Adipocyte (in vitro differentiated cells): Measurements from ENCODE around the gene CHRNB2.

Experiments
- DNase-seq: peaks from one replicate; pipeline ENCODE4 v3.0.0-alpha.2; 2015; ENCODE audit warnings: low read depth
- H3K27me3 ChIP-seq: replicated peaks from 2 replicates; pipeline ENCODE4 v1.7.0; 2013; ENCODE audit warnings: mild to moderate bottlenecking, low read length, moderate library complexity; ENCODE audit not compliant: control insufficient read depth, insufficient read depth
- H3K36me3 ChIP-seq: 2 replicates; pipeline ENCODE4 v1.7.0; 2013; ENCODE audit warnings: low read length, mild to moderate bottlenecking, moderate library complexity; ENCODE audit not compliant: control insufficient read depth, insufficient read depth, severe bottlenecking
- H3K4me1 ChIP-seq: 2 replicates; pipeline ENCODE4 v1.7.0; 2013; ENCODE audit warnings: mild to moderate bottlenecking, low read length, moderate library complexity; ENCODE audit not compliant: control insufficient read depth, insufficient read depth
- H3K4me3 ChIP-seq: 2 replicates; pipeline ENCODE4 v1.7.0; 2013; ENCODE audit warnings: mild to moderate bottlenecking, low read length, moderate library complexity
- H3K9ac ChIP-seq: 2 replicates; pipeline ENCODE4 v1.7.0; 2013; ENCODE audit warnings: mild to moderate bottlenecking, low read length, moderate library complexity
- H3K9me3 ChIP-seq: 2 replicates; pipeline ENCODE4 v1.7.0; 2013; ENCODE audit warnings: mild to moderate bottlenecking, low read length, moderate library complexity; ENCODE audit not compliant: control insufficient read depth

CHRNB2 gene

GRCh38 chr1:154571964-154572288, 4.3 kb downstream of the CHRNB2 start:
- DNase-seq, result no peak
- Histone ChIP-seq H3K9ac (no peak overlapping the region), H3K27me3 (peaks cover 41% of the 10 kb centered on the region)

GRCh38 chr1:154572468-154573167, 5.0 kb downstream of the CHRNB2 start:
- Histone ChIP-seq H3K4me3 (no peak overlapping the region), H3K9ac (no peak overlapping the region), H3K36me3 (no peaks in the 10 kb centered on the region), H3K4me1 (peaks cover 8% of the 10 kb centered on the region), H3K9me3 (no peaks in the 10 kb centered on the region), H3K27me3 (peaks cover 34% of the 10 kb centered on the region)
- DNase-seq, result no peak

More at GRCh38 chr1:154571964-154572288, 4.3 kb downstream of the CHRNB2 start:
- Histone ChIP-seq H3K36me3 (no peaks in the 10 kb centered on the region), H3K9me3 (no peaks in the 10 kb centered on the region), H3K4me1 (peaks cover 8% of the 10 kb centered on the region), H3K4me3 (no peak overlapping the region)

DNA sequence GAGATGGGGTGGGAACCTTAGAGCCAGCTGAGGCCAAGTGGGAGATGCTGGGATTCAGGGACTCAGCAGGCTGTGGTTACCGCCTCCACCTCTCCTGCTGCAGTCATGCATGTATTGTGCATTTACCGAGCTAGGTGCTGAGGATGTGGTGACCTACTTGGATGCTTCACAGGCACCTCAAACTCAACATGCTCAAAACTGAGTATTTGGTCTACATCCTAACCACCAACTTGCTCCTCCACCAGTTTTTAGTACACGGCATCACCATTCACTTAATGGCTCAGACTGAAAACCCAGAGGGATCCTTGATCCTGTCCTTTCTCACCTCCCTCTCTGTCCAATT, 5.6 kb downstream of the CHRNB2 start:
- DNase-seq, result no peak
- H3K4me1 ChIP-seq, result peaks cover 8% of the 10 kb centered on the region
- peaks cover 2% of the 10 kb centered on the region for H3K36me3 ChIP-seq
- H3K9ac ChIP-seq, result no peak overlapping the region
- no peaks in the 10 kb centered on the region for H3K9me3 ChIP-seq
- H3K4me3 ChIP-seq, result no peak overlapping the region
- peaks cover 31% of the 10 kb centered on the region for H3K27me3 ChIP-seq

DNA sequence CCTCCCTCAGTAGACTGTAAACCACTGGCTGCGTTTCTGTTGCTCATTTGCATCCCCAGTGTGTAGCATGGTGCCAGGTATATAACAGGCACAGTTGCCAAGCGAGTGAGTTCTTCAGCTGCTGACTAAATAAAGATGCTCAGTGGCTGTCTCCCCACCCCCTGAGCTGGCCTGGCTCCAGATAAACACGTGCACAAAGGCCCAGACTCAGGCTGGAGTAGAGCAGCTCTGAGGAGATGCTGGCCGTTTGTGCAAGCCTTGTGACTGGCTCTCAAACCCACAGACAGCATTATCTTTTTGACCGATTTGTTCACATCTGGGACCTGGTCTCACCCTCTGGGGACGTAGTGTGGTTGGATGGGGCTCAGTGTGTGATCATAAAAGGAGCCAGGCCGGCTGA, 7.1 kb downstream of the CHRNB2 start:
- Histone ChIP-seq H3K4me1 (peaks cover 12% of the 10 kb centered on the region), H3K9me3 (no peaks in the 10 kb centered on the region), H3K27me3 (peaks cover 19% of the 10 kb centered on the region), H3K9ac (no peak overlapping the region), H3K36me3 (peaks cover 17% of the 10 kb centered on the region), H3K4me3 (no peak overlapping the region)
- no peak for DNase-seq

DNA sequence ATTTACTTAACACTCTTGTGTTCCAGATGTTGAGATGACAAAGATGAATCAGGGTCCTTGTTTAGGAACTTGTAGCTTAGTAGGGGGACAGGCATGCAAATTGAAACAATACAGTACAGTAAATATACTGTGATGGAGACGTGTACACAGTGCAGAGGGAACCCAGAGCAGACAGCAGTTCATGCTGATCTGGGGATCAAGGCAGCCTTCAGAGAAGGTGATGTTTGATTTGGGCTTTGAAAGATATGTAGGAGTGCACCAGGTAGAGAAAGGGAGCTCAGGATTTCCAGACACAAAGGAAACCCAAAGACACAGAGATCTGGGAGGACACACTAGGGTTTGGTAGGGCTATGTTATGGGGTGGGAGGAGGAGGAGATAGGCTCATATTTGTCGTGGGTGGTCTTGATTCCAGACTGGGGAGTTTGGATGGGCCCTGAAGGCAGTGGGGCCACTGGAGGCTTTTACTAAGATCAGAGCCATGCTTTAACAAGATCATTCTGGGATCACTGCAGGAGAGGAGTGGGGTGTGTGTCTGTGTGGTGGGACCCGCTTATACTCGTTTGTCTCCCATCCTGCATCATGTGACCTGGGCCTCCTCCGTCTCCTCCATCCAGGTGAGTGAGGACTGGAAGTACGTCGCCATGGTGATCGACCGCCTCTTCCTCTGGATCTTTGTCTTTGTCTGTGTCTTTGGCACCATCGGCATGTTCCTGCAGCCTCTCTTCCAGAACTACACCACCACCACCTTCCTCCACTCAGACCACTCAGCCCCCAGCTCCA, 7.8 kb downstream of the CHRNB2 start:
- H3K9ac ChIP-seq, result no peak overlapping the region
- no peak overlapping the region for H3K4me3 ChIP-seq

DNA sequence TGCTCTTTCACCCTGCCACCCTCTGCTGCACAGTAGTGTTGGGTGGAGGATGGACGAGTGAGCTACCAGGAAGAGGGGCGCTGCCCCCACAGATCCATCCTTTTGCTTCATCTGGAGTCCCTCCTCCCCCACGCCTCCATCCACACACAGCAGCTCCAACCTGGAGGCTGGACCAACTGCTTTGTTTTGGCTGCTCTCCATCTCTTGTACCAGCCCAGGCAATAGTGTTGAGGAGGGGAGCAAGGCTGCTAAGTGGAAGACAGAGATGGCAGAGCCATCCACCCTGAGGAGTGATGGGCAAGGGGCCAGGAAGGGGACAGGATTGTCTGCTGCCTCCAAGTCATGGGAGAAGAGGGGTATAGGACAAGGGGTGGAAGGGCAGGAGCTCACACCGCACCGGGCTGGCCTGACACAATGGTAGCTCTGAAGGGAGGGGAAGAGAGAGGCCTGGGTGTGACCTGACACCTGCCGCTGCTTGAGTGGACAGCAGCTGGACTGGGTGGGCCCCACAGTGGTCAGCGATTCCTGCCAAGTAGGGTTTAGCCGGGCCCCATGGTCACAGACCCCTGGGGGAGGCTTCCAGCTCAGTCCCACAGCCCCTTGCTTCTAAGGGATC, 8.5 kb downstream of the CHRNB2 start:
- Histone ChIP-seq H3K9ac (no peak overlapping the region), H3K4me3 (no peak overlapping the region), H3K27me3 (peaks cover 6% of the 10 kb centered on the region), H3K36me3 (peaks cover 30% of the 10 kb centered on the region), H3K4me1 (peaks cover 12% of the 10 kb centered on the region), H3K9me3 (no peaks in the 10 kb centered on the region)
- no peak for DNase-seq

More for the DNA sequence above, 7.8 kb downstream of the CHRNB2 start:
- Histone ChIP-seq H3K36me3 (peaks cover 23% of the 10 kb centered on the region), H3K9me3 (no peaks in the 10 kb centered on the region), H3K4me1 (peaks cover 12% of the 10 kb centered on the region), H3K27me3 (peaks cover 13% of the 10 kb centered on the region)
- no peak for DNase-seq

GRCh38 chr1:154577346-154578057, 9.9 kb downstream of the CHRNB2 start:
- H3K36me3 ChIP-seq, result peaks cover 42% of the 10 kb centered on the region

GRCh38 chr1:154578058-154578418, 10.5 kb downstream of the CHRNB2 start:
- H3K36me3 ChIP-seq, result peaks cover 48% of the 10 kb centered on the region
- DNase-seq, result no peak
- H3K9me3 ChIP-seq, result no peaks in the 10 kb centered on the region
- no peak overlapping the region for H3K9ac ChIP-seq
- no peaks in the 10 kb centered on the region for H3K27me3 ChIP-seq
- no peak overlapping the region for H3K4me3 ChIP-seq
- peaks cover 12% of the 10 kb centered on the region for H3K4me1 ChIP-seq

More at GRCh38 chr1:154577346-154578057, 9.9 kb downstream of the CHRNB2 start:
- H3K27me3 ChIP-seq, result no peaks in the 10 kb centered on the region
- no peaks in the 10 kb centered on the region for H3K9me3 ChIP-seq
- H3K4me1 ChIP-seq, result peaks cover 12% of the 10 kb centered on the region
- no peak for DNase-seq
- H3K9ac ChIP-seq, result no peak overlapping the region
- no peak overlapping the region for H3K4me3 ChIP-seq

GRCh38 chr1:154579374-154579773, 11.8 kb downstream of the CHRNB2 start:
- Histone ChIP-seq H3K4me3 (no peak overlapping the region), H3K27me3 (no peaks in the 10 kb centered on the region), H3K36me3 (peaks cover 61% of the 10 kb centered on the region), H3K4me1 (peaks cover 12% of the 10 kb centered on the region), H3K9me3 (no peaks in the 10 kb centered on the region), H3K9ac (no peak overlapping the region)
- no peak for DNase-seq

DNA sequence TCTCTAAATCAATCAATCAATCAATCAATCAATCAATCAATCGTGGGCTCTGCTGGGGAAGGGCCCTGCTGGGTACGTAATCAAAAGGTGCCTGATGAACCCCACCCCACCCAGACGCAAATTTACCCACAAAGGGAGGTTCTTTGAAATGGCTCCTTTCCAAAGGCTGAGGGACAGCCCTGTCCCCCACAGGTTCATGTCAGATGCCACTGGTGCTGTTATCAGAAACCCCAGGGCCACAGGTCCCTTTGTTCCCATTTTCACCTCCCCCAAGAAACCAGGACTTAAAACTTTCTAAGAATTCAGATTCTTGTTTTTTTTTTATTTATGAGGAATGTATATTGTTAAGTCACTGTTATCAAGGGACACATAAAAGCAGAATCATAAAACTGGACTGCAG, 14.2 kb downstream of the CHRNB2 start:
- Histone ChIP-seq H3K9me3 (no peaks in the 10 kb centered on the region), H3K9ac (no peak overlapping the region), H3K4me1 (peaks cover 8% of the 10 kb centered on the region), H3K4me3 (no peak overlapping the region), H3K36me3 (peaks cover 85% of the 10 kb centered on the region), H3K27me3 (no peaks in the 10 kb centered on the region)
- DNase-seq, result no peak

- H3K4me1 ChIP-seq, result peaks cover 7% of the 10 kb centered on the region
- DNase-seq, result no peak
- peaks cover 96% of the 10 kb centered on the region for H3K36me3 ChIP-seq
- no peaks in the 10 kb centered on the region for H3K27me3 ChIP-seq
- H3K9ac ChIP-seq, result no peak overlapping the region
- H3K4me3 ChIP-seq, result no peak overlapping the region
- no peaks in the 10 kb centered on the region for H3K9me3 ChIP-seq
Measured at GRCh38 chr1:154582885-154583284, 15.3 kb downstream of the CHRNB2 start.
